Sigmoid colon (tissue), 7 donors: ENCODE results near the gene STRA8. TPM values are rescaled to one million over a fixed set of nuclear protein-coding genes. Genes with fewer than 3 reads are reported as not detected.

Experiments used
- DNase-seq: peaks from one replicate; pipeline ENCODE4 v3.0.0-alpha.2; 2019
- H3K27ac ChIP-seq, 4 donors: fragments of 200-600 bp; sonication (generic); one replicate each; pipeline ENCODE4 v1.5.1; 2016 to 2019; ENCODE audit warnings: mild to moderate bottlenecking in 1 of 4
- H3K27me3 ChIP-seq, 3 donors: fragments of 200-600 bp; sonication (generic); one replicate each; pipeline ENCODE4 v1.5.1; 2019; ENCODE audit warnings: mild to moderate bottlenecking in 1 of 3
- H3K36me3 ChIP-seq, 4 donors: fragments of 200-600 bp; sonication (generic); one replicate each; pipeline ENCODE4 v1.5.1; 2016 to 2019
- H3K4me1 ChIP-seq, 4 donors: fragments of 200-600 bp; sonication (generic); one replicate each; pipeline ENCODE4 v1.5.1; 2017 to 2019
- H3K4me3 ChIP-seq, 4 donors: fragments of 200-600 bp; sonication (generic); one replicate each; pipeline ENCODE4 v1.5.1; 2017 to 2019; ENCODE audit warnings: mild to moderate bottlenecking in 2 of 4, moderate library complexity in 1 of 4
- H3K9me3 ChIP-seq, 4 donors: fragments of 200-600 bp in 3 of 4; sonication (generic) in 3 of 4; one replicate each; pipeline versions ENCODE4 v1.5.1 to v1.6.1; 2013 to 2019
- EP300 ChIP-seq, 4 donors: sonication (generic); formaldehyde crosslinking; IDR thresholded peaks; one replicate each; pipeline ENCODE4 v1.6.1; 2017; ENCODE audit warnings: antibody characterized with exemption in 4 of 4
- POLR2A ChIP-seq, 2 donors: fragments of 450-650 bp; IDR thresholded peaks; one replicate each; pipeline ENCODE4 v1.6.1; 2016; ENCODE audit warnings: antibody characterized with exemption in 2 of 2, mild to moderate bottlenecking in 2 of 2, moderate library complexity in 2 of 2
- POLR2AphosphoS5 ChIP-seq, 4 donors: sonication (generic); formaldehyde crosslinking; IDR thresholded peaks; one replicate each; pipeline ENCODE4 v1.6.1; 2017; ENCODE audit warnings: antibody characterized with exemption in 4 of 4
- WGBS, 2 donors: extraction: QIAGEN DNeasy Blood & Tissue Kit; methylation state at CpG; one replicate each; pipeline ENCODE4 v1.1.7; 2013; 5-methylcytosine and 5-hydroxymethylcytosine counted together
- intact Hi-C: fragments of 100-400 bp; cut with DNase I; formaldehyde crosslinking; loops from one replicate; pipeline ENCODE4 v1.15.1; 2023
- polyA plus RNA-seq, 3 donors: library from polyadenylated mRNA; stranded (reverse); fragments of 200-250 nt; gene quantifications; one replicate each; pipeline ENCODE4 v1.2.3, GENCODE V29; 2013
- total RNA-seq, 4 donors: library from RNA; depleted of rRNA; stranded (reverse); fragments of >200 nt; gene quantifications; one replicate each; pipeline ENCODE4 v1.1.0, GENCODE V29; 2016
- TF ChIP-seq, protein P1 (sequence below), 4 experiments: fragments of 450-650 bp in 3 of 4; fragments of 200-600 bp in 1 of 4; IDR thresholded peaks; one replicate each; pipeline ENCODE4 v1.5.1; 2016 to 2019; ENCODE audit warnings: antibody characterized with exemption in 4 of 4, mild to moderate bottlenecking in 3 of 4, moderate library complexity in 2 of 4
- donor health status: healthy with polysubstance abuse.
- donor health status: Bipolar disorder and iron deficiency.
- donor health status: healthy.

STRA8 gene
- total and polyA plus RNA-seq, 7 donors: not detected

DNA sequence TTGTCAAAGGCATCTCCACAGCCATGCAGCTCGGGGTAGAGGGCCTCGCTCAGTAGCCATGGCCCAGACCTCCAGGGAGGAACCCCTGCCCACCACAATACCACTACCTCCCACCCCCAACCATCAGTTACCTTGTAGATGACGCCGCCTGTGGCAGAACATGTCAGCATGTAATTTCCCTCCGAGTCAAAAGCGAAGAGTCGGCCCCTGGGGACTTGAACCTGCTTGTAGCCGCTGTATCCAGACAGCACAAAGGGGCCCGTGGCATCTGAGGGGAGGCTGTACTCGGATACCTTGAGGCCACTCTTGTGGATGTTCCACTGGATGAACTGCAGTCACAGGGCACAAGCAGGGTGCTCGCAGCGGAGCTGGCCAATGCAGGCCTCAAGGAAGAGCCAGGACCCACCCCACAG, 46.8 kb upstream of the STRA8 start:
- TF ChIP-seq POLR2A (IDR thresholded peaks at IDR 0.05): no peak
- Histone ChIP-seq H3K27ac (no peak overlapping the region), H3K36me3 (peaks cover 19 to 85% (median 40%) of the 10 kb centered on the region in 4 donors), H3K27me3 (no peaks in the 10 kb centered on the region), H3K4me1 (no peaks in the 10 kb centered on the region), H3K4me3 (no peak overlapping the region), H3K9me3 (peaks cover 0 to 13% (median 5%) of the 10 kb centered on the region in 4 donors)
- intact Hi-C loops: no loop called here
- WGBS, 2 donors: 87 to 88% methylated on average over 12 of the region's 12 CpGs
- DNase-seq: no peak

GRCh38 chr7:135188298-135188984, 45.2 kb upstream of the STRA8 start:
- DNase-seq: no peak
- no peak overlapping the region for H3K27ac ChIP-seq
- peaks cover 30 to 84% (median 45%) of the 10 kb centered on the region in 4 donors for H3K36me3 ChIP-seq
- WGBS, 2 donors: 94 to 97% methylated on average over 12 of the region's 12 CpGs
- H3K4me3 ChIP-seq: no peak overlapping the region
- H3K4me1 ChIP-seq: no peaks in the 10 kb centered on the region
- intact Hi-C loops: no loop called here
- no peaks in the 10 kb centered on the region for H3K9me3 ChIP-seq
- no peak for TF ChIP-seq POLR2A (IDR thresholded peaks at IDR 0.05)
- TF ChIP-seq, protein P1, sequence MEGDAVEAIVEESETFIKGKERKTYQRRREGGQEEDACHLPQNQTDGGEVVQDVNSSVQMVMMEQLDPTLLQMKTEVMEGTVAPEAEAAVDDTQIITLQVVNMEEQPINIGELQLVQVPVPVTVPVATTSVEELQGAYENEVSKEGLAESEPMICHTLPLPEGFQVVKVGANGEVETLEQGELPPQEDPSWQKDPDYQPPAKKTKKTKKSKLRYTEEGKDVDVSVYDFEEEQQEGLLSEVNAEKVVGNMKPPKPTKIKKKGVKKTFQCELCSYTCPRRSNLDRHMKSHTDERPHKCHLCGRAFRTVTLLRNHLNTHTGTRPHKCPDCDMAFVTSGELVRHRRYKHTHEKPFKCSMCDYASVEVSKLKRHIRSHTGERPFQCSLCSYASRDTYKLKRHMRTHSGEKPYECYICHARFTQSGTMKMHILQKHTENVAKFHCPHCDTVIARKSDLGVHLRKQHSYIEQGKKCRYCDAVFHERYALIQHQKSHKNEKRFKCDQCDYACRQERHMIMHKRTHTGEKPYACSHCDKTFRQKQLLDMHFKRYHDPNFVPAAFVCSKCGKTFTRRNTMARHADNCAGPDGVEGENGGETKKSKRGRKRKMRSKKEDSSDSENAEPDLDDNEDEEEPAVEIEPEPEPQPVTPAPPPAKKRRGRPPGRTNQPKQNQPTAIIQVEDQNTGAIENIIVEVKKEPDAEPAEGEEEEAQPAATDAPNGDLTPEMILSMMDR (IDR thresholded peaks at IDR 0.05): no peak
- no peak for TF ChIP-seq POLR2AphosphoS5 (IDR thresholded peaks at IDR 0.05)
- no peak for TF ChIP-seq EP300 (IDR thresholded peaks at IDR 0.05)
- no peaks in the 10 kb centered on the region for H3K27me3 ChIP-seq

GRCh38 chr7:135189221-135189662, 44.4 kb upstream of the STRA8 start:
- H3K27me3 ChIP-seq: no peaks in the 10 kb centered on the region
- no peaks in the 10 kb centered on the region for H3K4me1 ChIP-seq
- no peak for TF ChIP-seq POLR2AphosphoS5 (IDR thresholded peaks at IDR 0.05)
- no peak for TF ChIP-seq POLR2A (IDR thresholded peaks at IDR 0.05)
- TF ChIP-seq EP300 (IDR thresholded peaks at IDR 0.05): no peak
- TF ChIP-seq, protein P1 (IDR thresholded peaks at IDR 0.05): no peak
- H3K27ac ChIP-seq: peak overlapping the region in 1 of 4 donors; percentile 10
- DNase-seq: no peak
- H3K4me3 ChIP-seq: no peak overlapping the region
- no peaks in the 10 kb centered on the region for H3K9me3 ChIP-seq
- WGBS, 2 donors: 95 to 96% methylated on average over 6 of the region's 6 CpGs
- peaks cover 31 to 84% (median 48%) of the 10 kb centered on the region in 4 donors for H3K36me3 ChIP-seq
- intact Hi-C loops: no loop called here

- Histone ChIP-seq H3K36me3 (peaks cover 31 to 84% (median 46%) of the 10 kb centered on the region in 4 donors), H3K4me1 (no peaks in the 10 kb centered on the region), H3K4me3 (no peak overlapping the region), H3K27ac (peak overlapping the region in 1 of 4 donors; percentile 10), H3K27me3 (no peaks in the 10 kb centered on the region), H3K9me3 (no peaks in the 10 kb centered on the region)
- intact Hi-C loops: no loop called here
- no peak for DNase-seq
- WGBS, 2 donors: 94 to 96% methylated on average over 4 of the region's 4 CpGs
- no peak for TF ChIP-seq EP300 (IDR thresholded peaks at IDR 0.05)
- TF ChIP-seq POLR2A (IDR thresholded peaks at IDR 0.05): no peak
- TF ChIP-seq POLR2AphosphoS5 (IDR thresholded peaks at IDR 0.05): no peak
- TF ChIP-seq, protein P1 (IDR thresholded peaks at IDR 0.05): no peak
Observed at GRCh38 chr7:135189961-135190360, 43.7 kb upstream of the STRA8 start.

- TF ChIP-seq POLR2AphosphoS5 (IDR thresholded peaks at IDR 0.05) (no peak), EP300 (IDR thresholded peaks at IDR 0.05) (no peak), POLR2A (IDR thresholded peaks at IDR 0.05) (no peak)
- TF ChIP-seq, protein P1 (IDR thresholded peaks at IDR 0.05): no peak
- intact Hi-C loops: no loop called here
Observed at GRCh38 chr7:135190703-135191102, 42.9 kb upstream of the STRA8 start.

More at GRCh38 chr7:135190703-135191102, 42.9 kb upstream of the STRA8 start:
- no peak overlapping the region for H3K4me3 ChIP-seq
- no peaks in the 10 kb centered on the region for H3K4me1 ChIP-seq
- peaks cover 31 to 84% (median 41%) of the 10 kb centered on the region in 4 donors for H3K36me3 ChIP-seq
- H3K9me3 ChIP-seq: no peaks in the 10 kb centered on the region
- no peaks in the 10 kb centered on the region for H3K27me3 ChIP-seq
- H3K27ac ChIP-seq: no peak overlapping the region
- DNase-seq: no peak
